ENCODE measurements around the gene PCGF3.
A peak's percentile ranks its signal among the peaks of the same experiment; 100 is the strongest.
"Not testable (repeated sequence)": the region's sequence is repeated elsewhere in the genome, so short reads cannot be mapped to it uniquely, and the experiment has no call there.

PCGF3 gene

GRCh38 chr4:764405-765169, 59.0 kb downstream of the PCGF3 start:
- DNase-seq (ENCODE audit: low read depth), result no peak

GRCh38 chr4:766152-766515, 60.5 kb downstream of the PCGF3 start:
- no peak for DNase-seq (ENCODE audit: low read depth)

GRCh38 chr4:766559-767283, 61.1 kb downstream of the PCGF3 start:
- no peak for DNase-seq (ENCODE audit: low read depth)

GRCh38 chr4:768076-768475, 62.4 kb downstream of the PCGF3 start:
- DNase-seq (ENCODE audit: low read depth), result no peak

GRCh38 chr4:768995-769394, 63.4 kb downstream of the PCGF3 start:
- no peak for DNase-seq (ENCODE audit: low read depth)

- no peak for DNase-seq (ENCODE audit: low read depth)
These were observed 63.9 kb downstream of the PCGF3 start for GRCh38 chr4:769511-769910.

- DNase-seq (ENCODE audit: low read depth), result no peak
These were observed 64.4 kb downstream of the PCGF3 start for GRCh38 chr4:770022-770421.

- DNase-seq (ENCODE audit: low read depth), result no peak
These were observed 65.8 kb downstream of the PCGF3 start for GRCh38 chr4:771464-771863.

GRCh38 chr4:772118-772517, 66.5 kb downstream of the PCGF3 start:
- DNase-seq (ENCODE audit: low read depth), result no peak

- no peak for DNase-seq (ENCODE audit: low read depth)
These were observed 67.1 kb downstream of the PCGF3 start for GRCh38 chr4:772776-773175.

- no peak for DNase-seq (ENCODE audit: low read depth)
These were observed 67.6 kb downstream of the PCGF3 start for GRCh38 chr4:773214-773613.

- DNase-seq (ENCODE audit: low read depth), result not testable (repeated sequence)
These were observed 68.9 kb downstream of the PCGF3 start for GRCh38 chr4:774419-775092.

- not testable (repeated sequence) for DNase-seq (ENCODE audit: low read depth)
These were observed 69.9 kb downstream of the PCGF3 start for GRCh38 chr4:775485-775884.

- DNase-seq (ENCODE audit: low read depth), result no peak
These were observed 71.3 kb downstream of the PCGF3 start for GRCh38 chr4:776743-777441.

- DNase-seq (ENCODE audit: low read depth), result no peak
These were observed 72.1 kb downstream of the PCGF3 start for GRCh38 chr4:777520-778262.

GRCh38 chr4:779555-779954, 73.9 kb downstream of the PCGF3 start:
- no peak for DNase-seq (ENCODE audit: low read depth)

- not testable (repeated sequence) for DNase-seq (ENCODE audit: low read depth)
These were observed 74.6 kb downstream of the PCGF3 start for GRCh38 chr4:780255-780654.

- DNase-seq (ENCODE audit: low read depth), result no peak
These were observed 75.3 kb downstream of the PCGF3 start for GRCh38 chr4:780716-781492.

- peak; percentile 94 for DNase-seq (ENCODE audit: low read depth)
These were observed 76.0 kb downstream of the PCGF3 start for GRCh38 chr4:781493-782216.

Data from stimulated activated CD8-positive, alpha-beta memory T cell treated with anti-CD3 and anti-CD28 coated beads, Interleukin-7, amount 100 ng/mL, for 24 hours (primary cell).